Chondrocyte (in vitro differentiated cells): Measurements from ENCODE around the gene ADAM20. TPM values are rescaled to one million over a fixed set of nuclear protein-coding genes. Genes with fewer than 3 reads are reported as not detected.

Experiments
- DNase-seq: peaks from one replicate; pipeline ENCODE4 v3.0.0; 2021; ENCODE audit warnings: mixed read lengths, low spot score
- H3K27ac Mint-ChIP-seq: one replicate; pipeline ENCODE4 v1.8.0; 2021; ENCODE audit warnings: mild to moderate bottlenecking, moderate library complexity, mixed read lengths; ENCODE audit not compliant: unreplicated experiment
- H3K27me3 Mint-ChIP-seq: 2 replicates; pipeline ENCODE4 v1.8.0; 2021; ENCODE audit warnings: low read depth, mixed read lengths
- H3K36me3 Mint-ChIP-seq: 2 replicates; pipeline ENCODE4 v1.8.0; 2021; ENCODE audit warnings: low read depth, mixed read lengths
- H3K4me1 Mint-ChIP-seq: 2 replicates; pipeline ENCODE4 v1.8.0; 2021; ENCODE audit warnings: low read depth, mild to moderate bottlenecking, mixed read lengths
- H3K4me3 Mint-ChIP-seq: one replicate; pipeline ENCODE4 v1.8.0; 2021; ENCODE audit warnings: mild to moderate bottlenecking, moderate library complexity, mixed read lengths; ENCODE audit not compliant: unreplicated experiment
- H3K9me3 Mint-ChIP-seq: 2 replicates; pipeline ENCODE4 v1.8.0; 2021; ENCODE audit warnings: low read depth, mixed read lengths
- total RNA-seq: library from RNA; stranded (reverse); gene quantifications from 3 replicates; pipeline ENCODE4 v1.2.1, GENCODE V29; 2021
- TF ChIP-seq, protein P1 (sequence below): fragments of 200-600 bp; sonication (generic); IDR thresholded peaks from 2 replicates; pipeline ENCODE4 v1.5.0; 2021; ENCODE audit warnings: antibody characterized with exemption, mild to moderate bottlenecking, moderate library complexity

ADAM20 gene
- total RNA-seq, 1 donor from 2014 or later = 0.35 TPM

DNA sequence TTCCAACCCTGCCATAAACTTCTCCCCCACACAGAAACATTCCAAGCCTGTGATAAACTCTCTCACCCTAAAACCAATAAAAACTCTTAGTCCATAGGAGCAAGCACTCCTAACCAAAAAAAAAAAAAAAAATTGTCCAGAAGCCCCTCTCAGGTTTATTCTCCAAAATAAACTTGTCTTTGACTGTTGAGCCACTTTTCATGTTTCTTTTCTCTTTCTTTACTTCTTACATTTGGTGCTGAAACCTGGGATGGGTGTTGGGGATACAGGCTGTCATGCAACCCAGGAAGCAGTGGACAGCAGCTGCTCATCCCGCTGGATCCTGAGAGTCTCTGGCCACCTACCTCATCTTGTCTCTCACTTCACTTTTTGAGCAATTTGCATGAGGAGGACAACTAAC is 2.0 kb upstream of the ADAM20 start:
- TF ChIP-seq, protein P1, sequence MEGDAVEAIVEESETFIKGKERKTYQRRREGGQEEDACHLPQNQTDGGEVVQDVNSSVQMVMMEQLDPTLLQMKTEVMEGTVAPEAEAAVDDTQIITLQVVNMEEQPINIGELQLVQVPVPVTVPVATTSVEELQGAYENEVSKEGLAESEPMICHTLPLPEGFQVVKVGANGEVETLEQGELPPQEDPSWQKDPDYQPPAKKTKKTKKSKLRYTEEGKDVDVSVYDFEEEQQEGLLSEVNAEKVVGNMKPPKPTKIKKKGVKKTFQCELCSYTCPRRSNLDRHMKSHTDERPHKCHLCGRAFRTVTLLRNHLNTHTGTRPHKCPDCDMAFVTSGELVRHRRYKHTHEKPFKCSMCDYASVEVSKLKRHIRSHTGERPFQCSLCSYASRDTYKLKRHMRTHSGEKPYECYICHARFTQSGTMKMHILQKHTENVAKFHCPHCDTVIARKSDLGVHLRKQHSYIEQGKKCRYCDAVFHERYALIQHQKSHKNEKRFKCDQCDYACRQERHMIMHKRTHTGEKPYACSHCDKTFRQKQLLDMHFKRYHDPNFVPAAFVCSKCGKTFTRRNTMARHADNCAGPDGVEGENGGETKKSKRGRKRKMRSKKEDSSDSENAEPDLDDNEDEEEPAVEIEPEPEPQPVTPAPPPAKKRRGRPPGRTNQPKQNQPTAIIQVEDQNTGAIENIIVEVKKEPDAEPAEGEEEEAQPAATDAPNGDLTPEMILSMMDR = no peak
- H3K9me3 Mint-ChIP-seq = peaks cover 35% of the 10 kb centered on the region
- H3K4me1 Mint-ChIP-seq = no peaks in the 10 kb centered on the region
- peaks cover 28% of the 10 kb centered on the region for H3K36me3 Mint-ChIP-seq
- no peaks in the 10 kb centered on the region for H3K27me3 Mint-ChIP-seq
- no peak for DNase-seq
- H3K4me3 Mint-ChIP-seq = no peak overlapping the region
- H3K27ac Mint-ChIP-seq = no peak overlapping the region

DNA sequence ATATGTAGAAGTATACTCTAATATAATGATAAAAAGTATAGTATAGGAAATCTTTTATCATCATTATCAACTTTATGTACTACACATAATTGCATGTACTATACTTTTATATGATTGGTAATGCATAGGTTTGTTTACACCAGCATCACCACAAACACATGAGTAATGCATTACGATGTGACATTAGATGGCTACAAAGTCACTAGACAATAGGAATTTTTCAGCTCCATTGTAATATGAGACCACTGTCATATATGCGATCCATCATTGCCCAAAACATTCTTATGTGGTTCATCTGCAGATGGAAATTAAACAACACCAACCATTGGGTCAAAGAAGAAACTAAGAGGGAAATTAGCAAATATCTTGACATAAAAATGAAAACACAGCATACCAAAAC is 4.4 kb downstream of the ADAM20 start:
- no peak for DNase-seq
- Mint-ChIP-seq H3K9me3 (peaks cover 21% of the 10 kb centered on the region), H3K27ac (no peak overlapping the region), H3K27me3 (no peaks in the 10 kb centered on the region), H3K36me3 (peaks cover 13% of the 10 kb centered on the region), H3K4me1 (no peaks in the 10 kb centered on the region), H3K4me3 (no peak overlapping the region)
- TF ChIP-seq, protein P1 = no peak

DNA sequence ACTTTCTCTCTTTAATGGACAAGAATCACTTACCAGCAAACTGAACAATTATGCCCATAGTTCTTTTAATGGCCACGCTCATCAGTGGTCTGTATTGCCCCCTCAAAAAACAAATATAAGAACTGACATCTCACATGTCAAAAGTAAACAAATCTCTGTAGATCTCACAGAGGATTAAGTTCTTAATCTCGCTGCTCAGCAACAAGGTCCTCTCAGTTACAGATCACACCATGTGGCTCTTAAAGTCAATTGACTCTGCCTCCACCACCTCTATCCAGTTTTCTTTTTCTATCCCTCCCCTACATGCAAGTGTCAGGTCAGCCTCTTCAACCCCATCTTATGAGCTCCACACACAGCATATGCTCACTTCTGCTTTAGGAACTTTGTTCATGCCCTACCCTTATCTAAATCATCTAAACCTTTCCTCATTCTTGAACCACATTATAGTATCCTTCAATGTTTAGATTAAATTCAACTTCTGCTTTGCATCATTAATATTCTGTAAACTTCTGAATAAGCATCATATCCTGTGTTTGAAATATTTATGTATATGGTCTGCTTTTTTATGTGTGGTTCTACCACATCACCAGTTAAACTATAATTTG is 7.2 kb downstream of the ADAM20 start:
- TF ChIP-seq, protein P1 = no peak
- no peak for DNase-seq
- no peaks in the 10 kb centered on the region for H3K4me1 Mint-ChIP-seq
- H3K27ac Mint-ChIP-seq = no peak overlapping the region
- no peak overlapping the region for H3K4me3 Mint-ChIP-seq
- H3K36me3 Mint-ChIP-seq = peaks cover 17% of the 10 kb centered on the region
- no peaks in the 10 kb centered on the region for H3K27me3 Mint-ChIP-seq
- H3K9me3 Mint-ChIP-seq = peaks cover 16% of the 10 kb centered on the region

DNA sequence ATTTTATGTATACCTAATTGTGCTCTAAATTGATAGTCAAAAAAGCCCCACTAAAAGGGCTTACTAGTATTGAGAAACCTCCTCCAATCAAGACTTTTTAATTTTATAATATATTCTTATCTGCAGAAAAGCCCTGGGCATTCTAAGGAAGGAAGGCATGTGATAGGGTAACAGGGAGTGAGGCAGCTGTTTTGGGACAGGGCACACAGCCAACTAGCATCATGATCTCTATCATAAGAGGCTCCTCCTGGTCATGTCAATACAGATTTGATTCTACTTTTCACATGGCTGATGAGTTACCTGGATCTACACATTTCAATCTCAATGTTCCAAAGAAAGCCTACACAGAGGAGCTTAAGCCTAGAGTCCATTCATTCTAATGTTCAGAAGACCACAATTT is 9.1 kb downstream of the ADAM20 start:
- H3K4me3 Mint-ChIP-seq = no peak overlapping the region
- H3K9me3 Mint-ChIP-seq = peaks cover 9% of the 10 kb centered on the region
- TF ChIP-seq, protein P1 = no peak
- H3K27me3 Mint-ChIP-seq = no peaks in the 10 kb centered on the region
- peaks cover 19% of the 10 kb centered on the region for H3K36me3 Mint-ChIP-seq
- DNase-seq = no peak
- no peaks in the 10 kb centered on the region for H3K4me1 Mint-ChIP-seq
- H3K27ac Mint-ChIP-seq = no peak overlapping the region

DNA sequence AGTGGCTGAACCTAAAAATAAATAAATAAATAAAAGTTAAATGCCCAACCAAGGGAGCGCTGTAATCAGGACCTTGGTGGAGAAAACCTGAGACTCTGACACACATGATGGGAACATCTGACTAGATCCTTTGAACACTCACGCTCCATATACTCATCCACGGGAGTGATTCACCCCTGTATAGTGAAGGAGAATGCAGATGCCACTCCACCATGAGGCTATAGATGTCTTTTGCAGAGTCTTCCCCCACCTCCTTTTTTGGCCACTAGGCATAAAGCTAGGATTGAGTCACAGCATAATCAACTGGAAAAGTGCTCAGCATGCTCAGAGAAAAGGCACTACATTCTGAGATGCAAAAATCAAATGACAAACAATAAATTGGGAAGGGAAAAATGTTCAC is 19.0 kb downstream of the ADAM20 start:
- Mint-ChIP-seq H3K36me3 (peaks cover 19% of the 10 kb centered on the region), H3K4me3 (no peak overlapping the region), H3K27me3 (no peaks in the 10 kb centered on the region), H3K4me1 (peaks cover 4% of the 10 kb centered on the region), H3K9me3 (peaks cover 18% of the 10 kb centered on the region), H3K27ac (no peak overlapping the region)
- TF ChIP-seq, protein P1 = no peak
- DNase-seq = no peak
